HepG2 (cell line): ENCODE results near the gene SEMG1. TPM values are rescaled to one million over a fixed set of nuclear protein-coding genes. Genes with fewer than 3 reads are reported as not detected.

Source experiments
- ATAC-seq: fragments of 200-7000 bp; cut with Tn5 transposase; 3 replicates; pipeline ENCODE4 v1.9.1; 2020; ENCODE audit warnings: mild to moderate bottlenecking, moderate library complexity
- BruUV-seq: library from RNA; stranded (reverse); fragments of 400-500 nt; replicated peaks from 2 replicates; lab custom pipeline; 2021; lab: Mats Ljungman, UMichigan
- CTCF ChIA-PET: fragments of 300-600 bp; formaldehyde crosslinking; extraction: SDS; loops from one replicate; lab custom pipeline; 2021; ENCODE audit warnings: low total read pairs, inconsistent platforms, low intra/inter-chr PET ratio; lab: Yijun Ruan, JAX
- POLR2A ChIA-PET: fragments of 350-600 bp; sonication (Branson Sonifier 250); formaldehyde crosslinking; loops from one replicate; lab custom pipeline; 2020; ENCODE audit warnings: antibody characterized with exemption, inconsistent platforms; lab: Yijun Ruan, JAX
- DNase-seq: peaks from one replicate; pipeline ENCODE4 v3.0.0-alpha.2; 2015; ENCODE audit warnings: low spot score
- FAIRE-seq: peaks from 3 replicates; lab custom pipeline; 2011; peaks lifted over from hg19 to GRCh38; lab: Jason Lieb, UNC
- H2AFZ ChIP-seq: one replicate; pipeline ENCODE4 v1.6.1; 2011; ENCODE audit warnings: low read length, inconsistent platforms
- H3K27ac ChIP-seq: fragments of 300-600 bp; 3 replicates; pipeline ENCODE4 v1.8.0; 2011; ENCODE audit warnings: mixed run types, mild to moderate bottlenecking, mixed read lengths, low read length, inconsistent platforms; ENCODE audit not compliant: insufficient read depth; ENCODE audit errors: extremely low read length
- H3K27me3 ChIP-seq, 2 experiments: fragments of 200-600 bp in 1 of 2; 2 replicates in 1 of 2; 3 replicates in 1 of 2; pipeline versions ENCODE4 v1.6.0 to v1.8.0; 2011; ENCODE audit warnings: low read length in 2 of 2, mild to moderate bottlenecking in 2 of 2, moderate library complexity in 2 of 2, inconsistent platforms in 1 of 2; ENCODE audit not compliant: insufficient read depth in 2 of 2, control insufficient read depth in 1 of 2
- H3K36me3 ChIP-seq, 2 experiments: fragments of 200-600 bp in 1 of 2; replicated peaks in 1 of 2; 2 replicates in 1 of 2; 3 replicates in 1 of 2; pipeline versions ENCODE4 v1.5.1 to v1.8.0; 2011; ENCODE audit warnings: low read length in 2 of 2, inconsistent platforms in 1 of 2; ENCODE audit not compliant: insufficient read depth in 2 of 2, control insufficient read depth in 1 of 2
- H3K4me1 ChIP-seq: 2 replicates; pipeline ENCODE4 v1.5.1; 2012; ENCODE audit warnings: low read length, inconsistent platforms; ENCODE audit not compliant: insufficient read depth
- H3K4me2 ChIP-seq: 2 replicates; pipeline ENCODE4 v1.6.0; 2011; ENCODE audit warnings: low read depth, low read length, inconsistent platforms
- H3K4me3 ChIP-seq, 3 experiments: fragments of 200-600 bp in 1 of 3; sonication (generic), shearing (Covaris generic) in 1 of 3; replicated peaks in 1 of 3; 2 replicates each; pipeline ENCODE4 v1.5.1; 2011 to 2016; ENCODE audit warnings: low read length in 3 of 3, inconsistent platforms in 2 of 3, low read depth in 2 of 3, mild to moderate bottlenecking in 2 of 3, control low read depth in 1 of 3, mixed read lengths in 1 of 3; ENCODE audit not compliant: insufficient read depth in 1 of 3
- H3K79me2 ChIP-seq: one replicate; pipeline ENCODE4 v1.6.1; 2011; ENCODE audit warnings: low read length, inconsistent platforms; ENCODE audit not compliant: insufficient read depth
- H3K9ac ChIP-seq: 2 replicates; pipeline ENCODE4 v1.6.0; 2011; ENCODE audit warnings: mild to moderate bottlenecking, low read depth, low read length, inconsistent platforms; ENCODE audit not compliant: insufficient read depth
- H3K9me3 ChIP-seq: 2 replicates; pipeline ENCODE4 v1.5.1; 2012; ENCODE audit warnings: mild to moderate bottlenecking, low read length
- H4K20me1 ChIP-seq: 2 replicates; pipeline ENCODE4 v1.6.0; 2011; ENCODE audit warnings: inconsistent platforms, mild to moderate bottlenecking, low read length, moderate library complexity; ENCODE audit not compliant: insufficient read depth
- RAD51 ChIP-seq: fragments of 450-650 bp; IDR thresholded peaks from 2 replicates; pipeline ENCODE4 v1.6.1; 2016; ENCODE audit warnings: borderline replicate concordance
- RXRA ChIP-seq: sonication (generic); formaldehyde crosslinking; IDR thresholded peaks from 2 replicates; pipeline ENCODE4 v1.5.1; 2020; ENCODE audit warnings: missing genetic modification reagents
- SIN3A ChIP-seq: IDR thresholded peaks from 2 replicates; pipeline ENCODE4 v1.6.1; 2011; ENCODE audit warnings: low read depth, mild to moderate bottlenecking, control low read depth, low read length, borderline replicate concordance
- SOX13 ChIP-seq, 3 experiments: fragments of 450-650 bp in 1 of 3; sonication (generic) in 1 of 3; formaldehyde crosslinking in 1 of 3; IDR thresholded peaks in 2 of 3; conservative IDR thresholded peaks in 1 of 3; 2 replicates each; pipeline versions ENCODE4 v1.5.0 to v1.6.1; 2016 to 2020; ENCODE audit warnings: antibody characterized with exemption in 1 of 3, mild to moderate bottlenecking in 1 of 3, missing compliant biosample characterization in 1 of 3, missing genetic modification reagents in 1 of 3, moderate library complexity in 1 of 3
- ZNF282 ChIP-seq: fragments of 450-650 bp; IDR thresholded peaks from 2 replicates; pipeline ENCODE4 v1.6.1; 2018; ENCODE audit not compliant: partially characterized antibody
- ZNF496 ChIP-seq: sonication (generic); formaldehyde crosslinking; IDR thresholded peaks from 2 replicates; pipeline ENCODE4 v1.8.1; 2023; ENCODE audit warnings: mild to moderate bottlenecking, moderate library complexity, missing genetic modification reagents; ENCODE audit not compliant: insufficient replicate concordance
- ZNF567 ChIP-seq: sonication (generic); formaldehyde crosslinking; IDR thresholded peaks from 2 replicates; pipeline ENCODE4 v1.8.1; 2023; ENCODE audit warnings: mild to moderate bottlenecking, missing genetic modification reagents, borderline replicate concordance
- ZNF616 ChIP-seq: sonication (generic); formaldehyde crosslinking; IDR thresholded peaks from 2 replicates; pipeline ENCODE4 v1.5.0; 2020; ENCODE audit warnings: low read depth, mild to moderate bottlenecking, missing genetic modification reagents
- WGBS: methylation state at CpG from one replicate; pipeline ENCODE4 v1.1.6; 2017; ENCODE audit warnings: low lambda C conversion rate; 5-methylcytosine and 5-hydroxymethylcytosine counted together
- in situ Hi-C: cut with HindIII; loops from 2 replicates; pipeline ENCODE4 v1.10.0; 2017; ENCODE audit warnings: low pct_unique_long_range_greater_than_20kb; ENCODE audit not compliant: extremely low pct_ligation_motif_present
- intact Hi-C: fragments of 100-400 bp; cut with micrococcal nuclease; formaldehyde crosslinking; loops from one replicate; pipeline ENCODE4 v1.10.0; 2022; ENCODE audit not compliant: unreplicated experiment
- polyA plus RNA-seq, 8 experiments: library from polyadenylated mRNA; depleted of rRNA in 3 of 8; stranded (reverse) in 7 of 8; unstranded in 1 of 8; fragments of >200 nt; fragmentation: Illumina TruSeq in 4 of 8; extraction: Trizol in 4 of 8; gene quantifications; 2 replicates each; pipeline versions ENCODE4 v1.2.1 to v1.2.3, GENCODE V29; 2011 to 2016; ENCODE audit warnings: low read depth in 4 of 8, missing spikeins in 1 of 8, mixed read lengths in 1 of 8; ENCODE audit not compliant: insufficient read depth in 1 of 8
- total RNA-seq, 5 experiments: library from RNA; depleted of rRNA; stranded (reverse); fragments of >200 nt; fragmentation: Illumina TruSeq; extraction: Trizol; gene quantifications; 2 replicates each; pipeline ENCODE4 v1.2.3, GENCODE V29; 2016; ENCODE audit warnings: low read depth in 1 of 5
- TF ChIP-seq, protein P1 (sequence below): sonication (generic); formaldehyde crosslinking; IDR thresholded peaks from 2 replicates; pipeline ENCODE4 v1.4.0; 2020; ENCODE audit warnings: missing genetic modification reagents
- TF ChIP-seq, protein P2 (sequence below): IDR thresholded peaks from 2 replicates; pipeline ENCODE4 v1.6.1; 2016; ENCODE audit warnings: low read depth

Gene SEMG1
- total and polyA plus RNA-seq, 2 of the 13 experiments (the other 11 are each of a cell fraction or from before 2014, with no cell fraction given), result not detected

DNA sequence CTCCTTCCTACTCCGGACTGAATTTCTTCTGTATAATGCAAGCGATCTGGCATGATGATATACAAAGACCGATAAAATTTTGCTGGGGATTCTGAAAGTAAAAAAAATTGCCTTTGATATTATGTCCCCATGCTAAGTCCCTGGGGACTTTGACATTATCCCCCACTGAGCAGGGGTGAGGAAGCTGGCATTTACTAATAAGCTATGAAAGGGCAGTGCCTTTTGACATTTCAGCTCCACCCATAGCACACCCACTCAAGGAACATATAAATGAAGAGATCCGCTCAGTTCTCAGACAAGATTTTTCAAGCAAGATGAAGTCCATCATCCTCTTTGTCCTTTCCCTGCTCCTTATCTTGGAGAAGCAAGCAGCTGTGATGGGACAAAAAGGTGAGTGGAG lies 14.2 kb downstream of the SEMG1 start, which contains the start of gene SEMG2:
TSS of gene SEMG2 (plus strand) at position 298 of the 400 bp plus-strand sequence. CDS start at position 315, 17 bp downstream.
- no peaks in the 10 kb centered on the region for H4K20me1 ChIP-seq
- in situ Hi-C loops, result no loop called here
- no peak within 1 kb of the TSS for H3K4me2 ChIP-seq
- no peak for ATAC-seq
- no peak within 1 kb of the TSS for H2AFZ ChIP-seq
- no peaks in the 10 kb centered on the region for H3K4me1 ChIP-seq
- DNase-seq, result no peak
- intact Hi-C loops, result no loop called here
- WGBS, result 35% methylated on average over 4 of the region's 4 CpGs
- no peaks in the 10 kb centered on the region for H3K36me3 ChIP-seq
- BruUV-seq, result no TSS peak
- H3K27ac ChIP-seq, result no peak within 1 kb of the TSS
- TF ChIP-seq, protein P1, sequence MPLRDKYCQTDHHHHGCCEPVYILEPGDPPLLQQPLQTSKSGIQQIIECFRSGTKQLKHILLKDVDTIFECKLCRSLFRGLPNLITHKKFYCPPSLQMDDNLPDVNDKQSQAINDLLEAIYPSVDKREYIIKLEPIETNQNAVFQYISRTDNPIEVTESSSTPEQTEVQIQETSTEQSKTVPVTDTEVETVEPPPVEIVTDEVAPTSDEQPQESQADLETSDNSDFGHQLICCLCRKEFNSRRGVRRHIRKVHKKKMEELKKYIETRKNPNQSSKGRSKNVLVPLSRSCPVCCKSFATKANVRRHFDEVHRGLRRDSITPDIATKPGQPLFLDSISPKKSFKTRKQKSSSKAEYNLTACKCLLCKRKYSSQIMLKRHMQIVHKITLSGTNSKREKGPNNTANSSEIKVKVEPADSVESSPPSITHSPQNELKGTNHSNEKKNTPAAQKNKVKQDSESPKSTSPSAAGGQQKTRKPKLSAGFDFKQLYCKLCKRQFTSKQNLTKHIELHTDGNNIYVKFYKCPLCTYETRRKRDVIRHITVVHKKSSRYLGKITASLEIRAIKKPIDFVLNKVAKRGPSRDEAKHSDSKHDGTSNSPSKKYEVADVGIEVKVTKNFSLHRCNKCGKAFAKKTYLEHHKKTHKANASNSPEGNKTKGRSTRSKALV, result no peak
- TF ChIP-seq RXRA (CRISPR knock-in tag) (no peak), ZNF282 (no peak), SIN3A (no peak), ZNF567 (CRISPR knock-in tag) (no peak), ZNF616 (CRISPR knock-in tag) (no peak), ZNF496 (CRISPR knock-in tag) (no peak), RAD51 (no peak), SOX13 (IDR thresholded peaks at IDR 0.05) (no peak), SOX13 (CRISPR knock-in tag; conservative IDR thresholded peaks at IDR 0.05 in 1 of 2, IDR thresholded peaks at IDR 0.05 in 1 of 2) (no peak)
- TF ChIP-seq, protein P2, sequence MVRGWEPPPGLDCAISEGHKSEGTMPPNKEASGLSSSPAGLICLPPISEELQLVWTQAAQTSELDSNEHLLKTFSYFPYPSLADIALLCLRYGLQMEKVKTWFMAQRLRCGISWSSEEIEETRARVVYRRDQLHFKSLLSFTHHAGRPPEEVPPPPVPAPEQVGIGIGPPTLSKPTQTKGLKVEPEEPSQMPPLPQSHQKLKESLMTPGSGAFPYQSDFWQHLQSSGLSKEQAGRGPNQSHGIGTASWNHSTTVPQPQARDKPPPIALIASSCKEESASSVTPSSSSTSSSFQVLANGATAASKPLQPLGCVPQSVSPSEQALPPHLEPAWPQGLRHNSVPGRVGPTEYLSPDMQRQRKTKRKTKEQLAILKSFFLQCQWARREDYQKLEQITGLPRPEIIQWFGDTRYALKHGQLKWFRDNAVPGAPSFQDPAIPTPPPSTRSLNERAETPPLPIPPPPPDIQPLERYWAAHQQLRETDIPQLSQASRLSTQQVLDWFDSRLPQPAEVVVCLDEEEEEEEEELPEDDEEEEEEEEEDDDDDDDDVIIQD, result no peak
- no peak within 1 kb of the TSS for H3K4me3 ChIP-seq
- peak; percentile 8 for FAIRE-seq
- CTCF ChIA-PET, result no interaction called here
- peaks cover 2 to 8% of the 10 kb centered on the region in 2 experiments; a peak in 2 of 5 replicates for H3K27me3 ChIP-seq
- no peaks in the 10 kb centered on the region for H3K9me3 ChIP-seq
- H3K79me2 ChIP-seq, result no peaks in the 10 kb centered on the region
- no peak within 1 kb of the TSS for H3K9ac ChIP-seq
- POLR2A ChIA-PET, result no interaction called here
